GM18867 (cell line): Measurements from ENCODE around the gene NPFF.
A peak's percentile ranks its signal among the peaks of the same experiment; 100 is the strongest.

Source experiments
- ATAC-seq: cut with Tn5 transposase; IDR thresholded peaks from one replicate; pipeline ENCODE4 v1.9.1; 2021; ENCODE audit warnings: mild to moderate bottlenecking, moderate library complexity; ENCODE audit not compliant: unreplicated experiment

Gene NPFF

GRCh38 chr12:53514628-53515290 is 7.5 kb upstream of the NPFF start:
- no peak for ATAC-seq

- ATAC-seq, result no peak
Observed at GRCh38 chr12:53513712-53514410, 6.6 kb upstream of the NPFF start.

GRCh38 chr12:53510181-53510812 is 3.0 kb upstream of the NPFF start:
- ATAC-seq, result no peak

- ATAC-seq, result peak; percentile 79
Observed at GRCh38 chr12:53508534-53509170, 1.4 kb upstream of the NPFF start.

- ATAC-seq, result no peak
Observed at GRCh38 chr12:53507603-53507885, 260 bp upstream of the NPFF start.

GRCh38 chr12:53506450-53506785 is 866 bp downstream of the NPFF start:
- ATAC-seq, result no peak

- no peak for ATAC-seq
Observed at GRCh38 chr12:53505555-53506449, 1.5 kb downstream of the NPFF start.

- ATAC-seq, result no peak
Observed at GRCh38 chr12:53505086-53505485, 2.2 kb downstream of the NPFF start.

- no peak for ATAC-seq
Observed at GRCh38 chr12:53504004-53504920, 3.0 kb downstream of the NPFF start.

- no peak for ATAC-seq
Observed at GRCh38 chr12:53502983-53503728, 4.1 kb downstream of the NPFF start.

GRCh38 chr12:53502331-53502730 is 5.0 kb downstream of the NPFF start:
- no peak for ATAC-seq

GRCh38 chr12:53501615-53502181 is 5.6 kb downstream of the NPFF start:
- no peak for ATAC-seq

- ATAC-seq, result peak; percentile 71
Observed at GRCh38 chr12:53500776-53501614, 6.3 kb downstream of the NPFF start, which contains the start of gene TARBP2. Gene TARBP2 (plus strand): TSS chr12:53501283. CDS start chr12:53501409, 126 bp downstream.

- no peak for ATAC-seq
Observed at GRCh38 chr12:53500142-53500775, 7.0 kb downstream of the NPFF start.

GRCh38 chr12:53499266-53500141 is 7.8 kb downstream of the NPFF start, which contains the start of gene MAP3K12:
Gene MAP3K12 (minus strand): TSS chr12:53499458. CDS start chr12:53487391, 12,067 bp downstream.
- ATAC-seq, result no peak

GRCh38 chr12:53498235-53498630 is 9.1 kb downstream of the NPFF start:
- no peak for ATAC-seq
